CD4-positive, alpha-beta T cell (primary cell): ENCODE results near the gene AMBRA1. TPM values are rescaled to one million over a fixed set of nuclear protein-coding genes. Genes with fewer than 3 reads are reported as not detected.

Experiments
- ATAC-seq: fragments of 200-7000 bp; cut with Tn5 transposase; one replicate; pipeline ENCODE4 v1.10.0; 2022; ENCODE audit warnings: mild to moderate bottlenecking; ENCODE audit not compliant: poor library complexity
- CTCF ChIA-PET: fragments of 350-600 bp; sonication (Branson Sonifier 250); formaldehyde crosslinking; loops from one replicate; lab custom pipeline; 2021; ENCODE audit warnings: antibody characterized with exemption, inconsistent platforms; lab: Charles Lee
- POLR2A ChIA-PET: fragments of 350-600 bp; sonication (Branson Sonifier 250); formaldehyde crosslinking; loops from one replicate; lab custom pipeline; 2021; ENCODE audit warnings: antibody characterized with exemption, inconsistent platforms; lab: Charles Lee
- DNase-seq, 14 experiments: peaks; one replicate each; pipeline ENCODE4 v3.0.0-alpha.2; 2013 to 2020; ENCODE audit warnings: mixed read lengths in 2 of 14
- H3K27ac ChIP-seq, 2 donors: one replicate each; pipeline versions ENCODE4 v1.5.1 to v1.7.0; 2013; ENCODE audit warnings: low read length in 2 of 2, low read depth in 1 of 2, mild to moderate bottlenecking in 1 of 2
- H3K27me3 ChIP-seq, 2 experiments: 1 replicate in 1 of 2; 2 replicates in 1 of 2; pipeline versions ENCODE4 v1.6.1 to v1.7.0; 2013; ENCODE audit warnings: low read length in 2 of 2, control low read depth in 1 of 2, mild to moderate bottlenecking in 1 of 2, moderate library complexity in 1 of 2; ENCODE audit not compliant: insufficient read depth in 2 of 2, control insufficient read depth in 1 of 2
- H3K36me3 ChIP-seq: one replicate; pipeline ENCODE4 v1.6.1; 2013; ENCODE audit warnings: low read length, control low read depth; ENCODE audit not compliant: insufficient read depth
- H3K4me1 ChIP-seq: one replicate; pipeline ENCODE4 v1.6.1; 2013; ENCODE audit warnings: low read length, control low read depth; ENCODE audit not compliant: insufficient read depth
- H3K4me3 ChIP-seq: one replicate; pipeline ENCODE4 v1.5.1; 2013; ENCODE audit warnings: mild to moderate bottlenecking, low read length, moderate library complexity
- H3K9me3 ChIP-seq, 2 experiments: 1 replicate in 1 of 2; 2 replicates in 1 of 2; pipeline versions ENCODE4 v1.6.1 to v1.7.0; 2013; ENCODE audit warnings: low read length in 2 of 2, mild to moderate bottlenecking in 2 of 2, control low read depth in 1 of 2, moderate library complexity in 1 of 2; ENCODE audit not compliant: control insufficient read depth in 1 of 2, insufficient read depth in 1 of 2
- H3K27ac Mint-ChIP-seq: one replicate; pipeline ENCODE4 v1.8.0; 2020; ENCODE audit warnings: mixed read lengths
- H3K27me3 Mint-ChIP-seq: one replicate; pipeline ENCODE4 v1.8.0; 2021; ENCODE audit warnings: mixed read lengths
- H3K36me3 Mint-ChIP-seq: one replicate; pipeline ENCODE4 v1.8.0; 2021; ENCODE audit warnings: low read depth, mixed read lengths
- H3K4me1 Mint-ChIP-seq: one replicate; pipeline ENCODE4 v1.8.0; 2021; ENCODE audit warnings: low read depth, mixed read lengths
- H3K4me3 Mint-ChIP-seq: one replicate; pipeline ENCODE4 v1.8.0; 2020; ENCODE audit warnings: mild to moderate bottlenecking, mixed read lengths
- H3K9me3 Mint-ChIP-seq: one replicate; pipeline ENCODE4 v1.8.0; 2020; ENCODE audit warnings: mixed read lengths
- intact Hi-C, 2 experiments: fragments of 100-400 bp; cut with DNase I in 1 of 2; cut with micrococcal nuclease in 1 of 2; formaldehyde crosslinking; loops; one replicate each; pipeline versions ENCODE4 v1.15.1 to v1.9.0; 2023 to 2025; cut with DNase I, micrococcal nuclease
- total RNA-seq, 174 experiments: library from RNA in 2 of 174; stranded (reverse) in 2 of 174; gene quantifications; one replicate each; pipeline ENCODE4 v1.2.3 and lab custom pipeline; 2021 to 2026
- TF ChIP-seq, protein P1 (sequence below): fragments of 200-600 bp; IDR thresholded peaks from one replicate; pipeline ENCODE4 v1.8.0; 2022; ENCODE audit warnings: antibody characterized with exemption, mild to moderate bottlenecking

Gene AMBRA1
- total RNA-seq, 2 experiments from 2014 or later, result 29.4 to 31.9 TPM

- Mint-ChIP-seq H3K4me1 (peaks cover 83% of the 10 kb centered on the region), H3K4me3 (peak overlapping the region; percentile 95), H3K27ac (peak overlapping the region; percentile 89), H3K27me3 (no peaks in the 10 kb centered on the region), H3K36me3 (peaks cover 36% of the 10 kb centered on the region), H3K9me3 (no peaks in the 10 kb centered on the region)
- CTCF ChIA-PET, result interaction anchor here (0.7 to 5.2 kb wide), 3 partner anchors 12 to 58 kb away, joined by 3 to 34 read pairs (median 3); no protein-coding TSS in a partner anchor
- Histone ChIP-seq H3K4me1 (peaks cover 89% of the 10 kb centered on the region), H3K27ac (peak overlapping the region; percentile 44 to 73), H3K9me3 (no peaks in the 10 kb centered on the region), H3K36me3 (peaks cover 21% of the 10 kb centered on the region), H3K27me3 (no peaks in the 10 kb centered on the region), H3K4me3 (peak overlapping the region; percentile 99)
- TF ChIP-seq, protein P1, sequence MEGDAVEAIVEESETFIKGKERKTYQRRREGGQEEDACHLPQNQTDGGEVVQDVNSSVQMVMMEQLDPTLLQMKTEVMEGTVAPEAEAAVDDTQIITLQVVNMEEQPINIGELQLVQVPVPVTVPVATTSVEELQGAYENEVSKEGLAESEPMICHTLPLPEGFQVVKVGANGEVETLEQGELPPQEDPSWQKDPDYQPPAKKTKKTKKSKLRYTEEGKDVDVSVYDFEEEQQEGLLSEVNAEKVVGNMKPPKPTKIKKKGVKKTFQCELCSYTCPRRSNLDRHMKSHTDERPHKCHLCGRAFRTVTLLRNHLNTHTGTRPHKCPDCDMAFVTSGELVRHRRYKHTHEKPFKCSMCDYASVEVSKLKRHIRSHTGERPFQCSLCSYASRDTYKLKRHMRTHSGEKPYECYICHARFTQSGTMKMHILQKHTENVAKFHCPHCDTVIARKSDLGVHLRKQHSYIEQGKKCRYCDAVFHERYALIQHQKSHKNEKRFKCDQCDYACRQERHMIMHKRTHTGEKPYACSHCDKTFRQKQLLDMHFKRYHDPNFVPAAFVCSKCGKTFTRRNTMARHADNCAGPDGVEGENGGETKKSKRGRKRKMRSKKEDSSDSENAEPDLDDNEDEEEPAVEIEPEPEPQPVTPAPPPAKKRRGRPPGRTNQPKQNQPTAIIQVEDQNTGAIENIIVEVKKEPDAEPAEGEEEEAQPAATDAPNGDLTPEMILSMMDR, result no peak
- intact Hi-C loops, result loop anchor here (1.0 to 10.0 kb wide), 4 partner anchors 14 to 226 kb away; partner anchors contain the start of gene PHF21A (in 1 of the 2)
- POLR2A ChIA-PET, result interaction anchor here (0.5 to 14.3 kb wide), 15 partner anchors 10 to 866 kb away, joined by 3 to 266 read pairs (median 6); partner anchors contain the start of gene DDB2
- ATAC-seq (peak; percentile 32), DNase-seq (peak in 13 of 14 experiments; percentile 42 to 87 (median 67))
Measured at GRCh38 chr11:46348566-46349401, 245.0 kb downstream of the AMBRA1 start.

GRCh38 chr11:46347637-46348311 is 246.0 kb downstream of the AMBRA1 start:
- TF ChIP-seq, protein P1, result no peak
- POLR2A ChIA-PET, result interaction anchor here (1.0 to 14.3 kb wide), 10 partner anchors 9 to 246 kb away, joined by 3 to 266 read pairs (median 8); partner anchors contain the start of gene AMBRA1
- peak in 3 of 14 experiments; percentile 43 to 55 (median 47) for DNase-seq
- Histone ChIP-seq H3K4me3 (peak overlapping the region; percentile 99), H3K36me3 (peaks cover 15% of the 10 kb centered on the region), H3K9me3 (no peaks in the 10 kb centered on the region), H3K27me3 (no peaks in the 10 kb centered on the region), H3K27ac (peak overlapping the region; percentile 44 to 73), H3K4me1 (peaks cover 86% of the 10 kb centered on the region)
- CTCF ChIA-PET, result interaction anchor here (0.6 to 5.2 kb wide), 14 partner anchors 8 to 258 kb away, joined by 3 to 34 read pairs (median 7); no protein-coding TSS in a partner anchor
- ATAC-seq, result no peak
- intact Hi-C loops, result loop anchor here (1.0 to 10.0 kb wide), 4 partner anchors 15 to 225 kb away; partner anchors contain the start of gene PHF21A (in 1 of the 2)
- Mint-ChIP-seq H3K4me3 (peak overlapping the region; percentile 95), H3K4me1 (peaks cover 83% of the 10 kb centered on the region), H3K27me3 (no peaks in the 10 kb centered on the region), H3K36me3 (peaks cover 30% of the 10 kb centered on the region), H3K27ac (peak overlapping the region; percentile 89), H3K9me3 (no peaks in the 10 kb centered on the region)
